HUES48 (cell line): ENCODE measurements around the gene EDN3.

Experiments
- H3K27ac ChIP-seq: one replicate; pipeline ENCODE4 v1.7.0; 2013; ENCODE audit warnings: low read depth, low read length, inconsistent platforms
- H3K27me3 ChIP-seq: 2 replicates; pipeline ENCODE4 v1.6.1; 2013; ENCODE audit warnings: mild to moderate bottlenecking, low read length; ENCODE audit not compliant: control insufficient read depth, insufficient read depth
- H3K36me3 ChIP-seq: 2 replicates; pipeline ENCODE4 v1.6.1; 2013; ENCODE audit warnings: low read length; ENCODE audit not compliant: control insufficient read depth, insufficient read depth
- H3K4me1 ChIP-seq: 2 replicates; pipeline ENCODE4 v1.6.1; 2013; ENCODE audit warnings: mild to moderate bottlenecking, low read length; ENCODE audit not compliant: control insufficient read depth, insufficient read depth
- H3K4me3 ChIP-seq: 2 replicates; pipeline ENCODE4 v1.5.1; 2013; ENCODE audit warnings: mild to moderate bottlenecking, low read depth, low read length
- H3K9ac ChIP-seq: 2 replicates; pipeline ENCODE4 v1.6.1; 2013; ENCODE audit warnings: mild to moderate bottlenecking, low read depth, low read length, moderate library complexity
- H3K9me3 ChIP-seq: 2 replicates; pipeline ENCODE4 v1.6.1; 2013; ENCODE audit warnings: low read length; ENCODE audit not compliant: control insufficient read depth, insufficient read depth

EDN3 gene

DNA sequence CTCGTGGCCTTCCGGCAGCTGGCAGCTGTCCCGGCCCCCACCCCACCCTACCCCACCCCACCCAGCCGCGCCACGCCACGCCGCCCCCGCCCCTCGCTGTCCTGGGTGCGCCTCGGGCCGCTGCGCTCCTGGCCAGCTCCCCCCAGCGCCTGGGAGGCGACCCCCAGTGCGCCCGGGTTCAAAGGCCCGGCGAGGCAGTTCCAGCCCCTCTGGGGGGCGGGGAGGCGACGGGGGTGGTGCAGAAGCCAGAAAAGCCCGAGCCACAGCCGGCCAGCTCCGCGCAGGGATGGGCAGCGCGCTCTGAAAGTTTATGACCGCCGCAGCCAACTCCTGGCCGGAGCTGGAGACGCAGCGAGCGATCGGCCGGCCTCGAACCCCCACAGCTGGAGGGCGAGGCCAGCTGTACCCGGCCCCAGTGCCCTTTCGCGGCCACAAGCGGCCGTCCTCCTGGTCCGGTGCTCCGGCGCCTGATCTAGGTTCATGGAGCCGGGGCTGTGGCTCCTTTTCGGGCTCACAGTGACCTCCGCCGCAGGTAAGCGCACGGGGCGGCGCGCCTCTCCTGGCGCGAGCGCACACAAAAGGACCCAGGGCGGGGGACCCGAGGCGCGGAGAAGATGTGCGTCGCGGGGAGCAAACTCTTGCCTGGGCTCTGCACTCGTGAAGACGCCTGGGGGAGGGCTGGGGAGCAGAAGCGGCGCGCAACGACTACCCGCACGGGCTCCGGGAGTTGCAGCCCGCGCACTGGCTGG lies at the start of gene EDN3:
TSS of gene EDN3 (plus strand) at position 279 of the 749 bp plus-strand sequence. CDS start at position 481, 202 bp downstream.
- no peaks in the 10 kb centered on the region for H3K9me3 ChIP-seq
- no peak within 1 kb of the TSS for H3K9ac ChIP-seq
- H3K4me3 ChIP-seq: peak within 1 kb of the TSS; percentile 62
- peaks cover 77% of the 10 kb centered on the region for H3K27me3 ChIP-seq
- no peaks in the 10 kb centered on the region for H3K4me1 ChIP-seq
- H3K27ac ChIP-seq: no peak within 1 kb of the TSS
- no peaks in the 10 kb centered on the region for H3K36me3 ChIP-seq

DNA sequence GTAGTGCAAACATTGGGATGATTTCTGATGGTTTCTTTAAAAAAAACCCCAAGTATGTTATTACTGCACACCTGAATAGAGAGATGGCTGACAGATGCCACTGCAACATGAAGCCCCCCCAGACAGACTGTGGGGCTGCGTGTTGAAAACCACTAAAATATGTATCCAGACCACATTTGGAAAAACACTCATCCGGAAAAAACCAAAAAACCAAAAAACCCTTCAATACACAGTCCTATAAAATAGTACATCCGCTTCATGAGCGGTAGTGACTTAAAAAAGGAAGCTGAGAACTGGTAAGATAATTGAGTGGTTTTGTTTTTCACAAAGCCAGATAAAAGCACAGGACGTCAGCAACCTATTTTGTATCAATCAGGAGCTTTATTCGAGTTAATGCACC lies 47.1 kb upstream of the EDN3 start:
- H3K27me3 ChIP-seq: no peaks in the 10 kb centered on the region
- H3K9ac ChIP-seq: no peak overlapping the region
- H3K9me3 ChIP-seq: no peaks in the 10 kb centered on the region
- no peaks in the 10 kb centered on the region for H3K36me3 ChIP-seq
- no peak overlapping the region for H3K4me3 ChIP-seq
- no peak overlapping the region for H3K27ac ChIP-seq
- no peaks in the 10 kb centered on the region for H3K4me1 ChIP-seq

- Histone ChIP-seq H3K27ac (no peak overlapping the region), H3K9me3 (no peaks in the 10 kb centered on the region), H3K27me3 (no peaks in the 10 kb centered on the region), H3K36me3 (no peaks in the 10 kb centered on the region), H3K9ac (no peak overlapping the region), H3K4me1 (no peaks in the 10 kb centered on the region), H3K4me3 (no peak overlapping the region)
These were observed 46.6 kb upstream of the EDN3 start for GRCh38 chr20:59253779-59254319.

DNA sequence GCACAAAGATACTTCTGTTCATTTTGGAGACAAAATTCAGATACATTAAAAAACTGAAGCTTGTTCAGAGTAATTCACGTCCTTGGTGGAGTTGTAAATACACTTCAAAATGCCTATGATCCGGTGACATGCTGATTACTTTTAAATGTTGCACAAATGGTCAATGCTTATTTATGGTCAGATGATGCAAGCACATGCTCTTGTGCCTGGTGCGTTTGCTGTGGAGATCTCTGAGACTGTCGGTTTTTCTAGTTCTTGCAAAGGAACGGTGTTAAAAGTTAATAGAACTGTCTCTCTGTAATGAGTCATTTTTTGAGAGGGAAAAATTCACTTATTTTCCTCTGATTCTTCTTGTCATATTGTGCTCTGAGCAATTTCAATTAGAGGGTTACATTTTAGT lies 45.2 kb upstream of the EDN3 start:
- Histone ChIP-seq H3K36me3 (no peaks in the 10 kb centered on the region), H3K27ac (no peak overlapping the region), H3K9ac (no peak overlapping the region), H3K4me1 (no peaks in the 10 kb centered on the region), H3K4me3 (no peak overlapping the region), H3K27me3 (no peaks in the 10 kb centered on the region), H3K9me3 (no peaks in the 10 kb centered on the region)

DNA sequence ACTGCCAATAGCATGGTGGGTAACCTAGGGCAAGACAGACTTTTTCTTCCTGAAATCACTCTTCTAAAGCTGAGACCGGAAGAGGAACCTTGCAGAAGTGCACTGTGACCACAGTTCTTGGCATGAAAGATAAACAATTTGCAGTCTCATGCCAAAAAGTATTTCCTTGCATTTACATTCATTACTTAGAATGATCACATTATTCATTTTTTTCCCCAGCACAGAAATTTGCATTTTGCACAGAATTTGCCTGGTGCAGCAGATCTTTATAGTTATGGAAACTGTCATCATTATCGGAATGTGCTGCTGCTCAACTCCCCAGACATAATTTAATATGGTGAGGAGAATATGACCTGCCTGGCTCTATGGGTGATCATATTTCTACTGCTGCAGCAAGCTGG lies 42.2 kb upstream of the EDN3 start:
- Histone ChIP-seq H3K27me3 (no peaks in the 10 kb centered on the region), H3K4me3 (no peak overlapping the region), H3K9me3 (no peaks in the 10 kb centered on the region), H3K36me3 (no peaks in the 10 kb centered on the region), H3K9ac (no peak overlapping the region), H3K4me1 (no peaks in the 10 kb centered on the region), H3K27ac (no peak overlapping the region)

GRCh38 chr20:59259946-59260345 lies 40.5 kb upstream of the EDN3 start:
- Histone ChIP-seq H3K4me1 (no peaks in the 10 kb centered on the region), H3K36me3 (no peaks in the 10 kb centered on the region), H3K4me3 (no peak overlapping the region), H3K9ac (no peak overlapping the region), H3K27ac (no peak overlapping the region), H3K27me3 (peaks cover 4% of the 10 kb centered on the region; the same call in 1 of the 2 replicates), H3K9me3 (no peaks in the 10 kb centered on the region)

- H3K4me1 ChIP-seq: peaks cover 19% of the 10 kb centered on the region
- H3K9ac ChIP-seq: no peak overlapping the region
- H3K9me3 ChIP-seq: no peaks in the 10 kb centered on the region
- peaks cover 19% of the 10 kb centered on the region for H3K27me3 ChIP-seq
- no peak overlapping the region for H3K4me3 ChIP-seq
- H3K27ac ChIP-seq: no peak overlapping the region
- no peaks in the 10 kb centered on the region for H3K36me3 ChIP-seq
These were observed 35.1 kb upstream of the EDN3 start for GRCh38 chr20:59265298-59265697.

- Histone ChIP-seq H3K9me3 (no peaks in the 10 kb centered on the region), H3K9ac (no peak overlapping the region), H3K36me3 (no peaks in the 10 kb centered on the region), H3K27ac (peak overlapping the region; percentile 43), H3K4me3 (peak overlapping the region; percentile 8; the same call in 1 of the 2 replicates), H3K4me1 (peaks cover 19% of the 10 kb centered on the region), H3K27me3 (peaks cover 15% of the 10 kb centered on the region)
These were observed 31.5 kb upstream of the EDN3 start for GRCh38 chr20:59268870-59269269.

DNA sequence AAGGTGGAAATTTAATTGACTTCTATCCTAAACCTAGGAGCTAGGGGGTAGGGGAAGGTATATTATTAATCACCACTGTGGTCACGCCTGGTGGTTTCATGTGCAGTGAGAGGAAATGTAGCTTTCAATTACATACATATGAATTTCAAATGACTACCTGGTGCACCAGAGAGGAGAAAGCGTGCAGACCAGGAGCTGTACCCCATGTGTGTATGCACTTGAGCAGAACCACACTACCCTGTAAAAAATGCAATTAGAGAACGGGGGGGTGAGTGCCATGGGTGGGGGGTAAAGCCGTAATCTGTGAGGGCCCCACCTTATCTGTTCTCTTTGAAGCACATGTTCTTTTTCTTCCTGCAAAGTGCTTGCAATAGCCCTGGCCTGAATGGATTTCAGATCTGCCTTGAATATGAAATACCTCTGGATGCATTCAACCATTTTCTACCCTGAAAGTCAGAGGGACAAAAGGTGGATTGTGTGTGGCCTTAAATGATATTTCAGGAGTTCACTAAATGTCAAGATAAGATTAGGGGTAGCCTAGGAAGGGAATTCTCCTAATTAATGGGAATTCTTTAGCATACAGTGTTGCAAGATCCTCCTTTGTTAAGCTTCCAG lies 30.9 kb upstream of the EDN3 start:
- H3K27me3 ChIP-seq: peaks cover 18% of the 10 kb centered on the region
- no peaks in the 10 kb centered on the region for H3K36me3 ChIP-seq
- peak overlapping the region; percentile 43 for H3K27ac ChIP-seq
- H3K9me3 ChIP-seq: no peaks in the 10 kb centered on the region
- H3K9ac ChIP-seq: no peak overlapping the region
- H3K4me3 ChIP-seq: no peak overlapping the region
- peaks cover 19% of the 10 kb centered on the region for H3K4me1 ChIP-seq

DNA sequence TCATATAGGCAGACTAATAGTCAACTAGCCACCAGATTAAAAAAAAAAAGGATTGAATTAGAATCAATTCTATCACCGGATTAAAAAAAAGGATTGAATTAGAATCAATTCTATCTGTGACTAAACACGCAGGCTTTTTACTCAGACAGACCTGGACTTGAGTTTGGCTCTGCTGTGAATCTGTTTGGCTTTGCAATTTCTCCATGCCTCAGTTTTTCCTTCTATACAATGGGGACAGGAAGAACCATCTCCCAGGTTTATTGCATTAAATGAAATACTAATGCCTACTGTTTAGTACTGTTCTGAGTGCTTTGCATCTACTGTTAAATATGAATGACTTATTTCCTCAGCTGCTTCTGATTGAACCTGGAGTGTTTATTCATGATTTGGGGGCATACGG lies 30.0 kb upstream of the EDN3 start:
- Histone ChIP-seq H3K9me3 (no peaks in the 10 kb centered on the region), H3K4me3 (no peak overlapping the region), H3K4me1 (peaks cover 19% of the 10 kb centered on the region), H3K36me3 (no peaks in the 10 kb centered on the region), H3K9ac (no peak overlapping the region), H3K27ac (no peak overlapping the region), H3K27me3 (peaks cover 13% of the 10 kb centered on the region)

DNA sequence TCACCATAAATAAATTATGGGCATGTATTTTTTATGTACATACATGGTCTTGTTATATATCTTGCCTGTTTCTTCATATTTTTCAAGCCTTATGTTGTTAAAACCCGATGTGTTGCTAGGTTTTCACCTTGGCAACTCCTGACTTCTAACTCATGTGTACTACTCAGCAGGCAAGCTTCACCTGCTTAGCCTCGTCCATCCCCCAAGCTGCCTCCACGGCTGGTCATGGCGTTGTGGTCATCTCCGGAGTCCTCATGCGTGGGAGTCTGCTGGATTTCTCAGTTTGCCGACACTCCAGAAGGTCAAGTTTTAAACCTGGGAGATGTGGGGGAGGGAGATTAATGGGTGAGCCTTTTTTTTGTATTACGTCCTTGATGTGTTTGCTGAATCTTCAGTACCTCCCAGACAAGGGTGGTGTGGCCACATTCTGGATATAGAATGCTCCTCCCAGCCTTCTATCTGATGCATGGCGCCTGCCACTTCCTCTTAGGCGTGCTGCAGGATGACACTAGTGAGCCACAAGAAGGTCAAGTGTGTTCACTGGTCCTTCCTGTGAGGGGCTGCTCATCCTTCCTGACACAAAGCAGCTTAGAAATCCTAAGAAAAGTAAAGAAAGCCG lies 26.6 kb upstream of the EDN3 start:
- H3K27me3 ChIP-seq: peaks cover 3% of the 10 kb centered on the region; the same call in 1 of the 2 replicates
- H3K9ac ChIP-seq: no peak overlapping the region
- no peak overlapping the region for H3K27ac ChIP-seq
- H3K4me3 ChIP-seq: no peak overlapping the region
- H3K9me3 ChIP-seq: no peaks in the 10 kb centered on the region
- H3K4me1 ChIP-seq: peaks cover 10% of the 10 kb centered on the region
- H3K36me3 ChIP-seq: no peaks in the 10 kb centered on the region
